Adrenal gland (tissue), 12 donors: Measurements from ENCODE around the gene MRPL21. TPM values are rescaled to one million over a fixed set of nuclear protein-coding genes. Genes with fewer than 3 reads are reported as not detected.

Experiments
- DNase-seq, 7 donors: peaks; one replicate each; pipeline ENCODE4 v3.0.0-alpha.2; 2019 to 2020
- H3K27ac ChIP-seq, 5 donors: fragments of 200-600 bp; sonication (generic) in 4 of 5; 1 replicate in 3 of 5; 2 replicates in 2 of 5; pipeline versions ENCODE4 v1.5.1 to v1.8.0; 2016 to 2020; ENCODE audit warnings: mild to moderate bottlenecking in 1 of 5
- H3K27me3 ChIP-seq: fragments of 200-600 bp; 2 replicates; pipeline ENCODE4 v1.8.0; 2021
- H3K36me3 ChIP-seq, 2 donors: fragments of 200-600 bp; replicated peaks in 1 of 2; 1 replicate in 1 of 2; 2 replicates in 1 of 2; pipeline versions ENCODE4 v1.5.1 to v1.8.0; 2018 to 2022
- H3K4me1 ChIP-seq, 2 donors: fragments of 200-600 bp; replicated peaks in 1 of 2; 1 replicate in 1 of 2; 2 replicates in 1 of 2; pipeline versions ENCODE4 v1.5.1 to v1.8.0; 2018 to 2021
- H3K4me3 ChIP-seq, 4 donors: fragments of 200-600 bp; sonication (generic) in 3 of 4; one replicate each; pipeline ENCODE4 v1.5.1; 2016 to 2018
- H3K9me3 ChIP-seq, 3 donors: fragments of 200-600 bp; sonication (generic) in 1 of 3; replicated peaks in 1 of 3; 1 replicate in 2 of 3; 2 replicates in 1 of 3; pipeline versions ENCODE4 v1.5.1 to v1.8.0; 2016 to 2021
- CTCF ChIP-seq, 6 experiments: fragments of 450-650 bp in 4 of 6; fragments of 200-600 bp in 2 of 6; sonication (generic) in 1 of 6; IDR thresholded peaks; 1 replicate in 5 of 6; 2 replicates in 1 of 6; pipeline versions ENCODE4 v1.5.1 to v1.8.0; 2016 to 2021; ENCODE audit warnings: antibody characterized with exemption in 6 of 6, mild to moderate bottlenecking in 2 of 6, moderate library complexity in 1 of 6
- POLR2A ChIP-seq, 2 donors: fragments of 450-650 bp; IDR thresholded peaks; one replicate each; pipeline ENCODE4 v1.6.1; 2017; ENCODE audit warnings: antibody characterized with exemption in 2 of 2, mild to moderate bottlenecking in 2 of 2, moderate library complexity in 1 of 2
- WGBS, 4 donors: extraction: QIAGEN DNeasy Blood & Tissue Kit in 2 of 4; methylation state at CpG; one replicate each; pipeline versions ENCODE4 v1.1.5 to v1.1.7; 2013 to 2017; 5-methylcytosine and 5-hydroxymethylcytosine counted together
- intact Hi-C, 2 donors: fragments of 100-400 bp; cut with DNase I; formaldehyde crosslinking; loops; one replicate each; pipeline versions ENCODE4 v1.14.1 to v1.15.0; 2022 to 2023
- polyA plus RNA-seq, 3 donors: library from polyadenylated mRNA; stranded (reverse); fragments of 200-250 nt in 2 of 3; fragments of 350-450 nt in 1 of 3; fragmentation: Illumina TruSeq in 1 of 3; extraction: RNeasy Lipid Tissue Mini Kit (QIAGEN cat#74804) in 1 of 3; gene quantifications; one replicate each; pipeline ENCODE4 v1.2.3, GENCODE V29; 2013 to 2014
- total RNA-seq, 9 donors: library from RNA; depleted of rRNA in 4 of 9; stranded (reverse); fragments of >200 nt in 4 of 9; fragments of 120-200 nt in 1 of 9; fragmentation: NEBNext Ultra II Directional in 1 of 9; extraction: Animal tissue kit (Norgen Biotek cat#: 25700) in 1 of 9; gene quantifications; one replicate each; pipeline versions ENCODE4 v1.1.0 to v1.2.4, GENCODE V29; 2013 to 2023
- donor health status: healthy with polysubstance abuse.
- donor health status: Bipolar disorder and iron deficiency.
- donor health status: DM: yes; HTN: yes; CAD: no.
- donor health status: DM: no; HTN: no; CAD: no.
- donor health status: DM: no; HTN: no; CAD: no.
- donor health status: DM: yes; HTN: yes; CAD: no.

Gene MRPL21
- total and polyA plus RNA-seq, 12 donors: 31.1 to 77.8 (median 47.4) TPM

- Histone ChIP-seq H3K4me3 (no peak overlapping the region), H3K36me3 (no peaks in the 10 kb centered on the region), H3K27ac (no peak overlapping the region), H3K4me1 (peaks cover 0 to 3% of the 10 kb centered on the region in 2 donors), H3K27me3 (no peaks in the 10 kb centered on the region), H3K9me3 (no peaks in the 10 kb centered on the region)
- no peak for DNase-seq
- TF ChIP-seq CTCF (IDR thresholded peaks at IDR 0.05) (no peak), POLR2A (IDR thresholded peaks at IDR 0.05) (no peak)
- 85 to 90% (median 86%) methylated on average over 7 to 17 of the region's 17 CpGs for WGBS, 4 donors
- intact Hi-C loops: no loop called here
Observed at GRCh38 chr11:68948935-68949334, 45.3 kb upstream of the MRPL21 start.

- H3K27ac ChIP-seq: no peak overlapping the region
- WGBS, 4 donors: 48 to 97% (median 68%) methylated on average over 2 of the region's 2 CpGs
Observed at GRCh38 chr11:68948496-68948895, 44.9 kb upstream of the MRPL21 start.

GRCh38 chr11:68947151-68947550 lies 43.5 kb upstream of the MRPL21 start:
- TF ChIP-seq CTCF (IDR thresholded peaks at IDR 0.05): no peak
- TF ChIP-seq POLR2A (IDR thresholded peaks at IDR 0.05): no peak
- no peak for DNase-seq
- intact Hi-C loops: no loop called here
- H3K27ac ChIP-seq: no peak overlapping the region
- WGBS, 4 donors: 73 to 81% (median 76%) methylated on average over 10 to 11 of the region's 11 CpGs
- H3K27me3 ChIP-seq: no peaks in the 10 kb centered on the region
- no peaks in the 10 kb centered on the region for H3K36me3 ChIP-seq
- no peak overlapping the region for H3K4me3 ChIP-seq
- H3K4me1 ChIP-seq: peaks cover 0 to 3% of the 10 kb centered on the region in 2 donors
- H3K9me3 ChIP-seq: no peaks in the 10 kb centered on the region

More at GRCh38 chr11:68948496-68948895, 44.9 kb upstream of the MRPL21 start:
- DNase-seq: no peak
- TF ChIP-seq POLR2A (IDR thresholded peaks at IDR 0.05) (no peak), CTCF (IDR thresholded peaks at IDR 0.05) (no peak)
- peaks cover 0 to 3% of the 10 kb centered on the region in 2 donors for H3K4me1 ChIP-seq
- H3K27me3 ChIP-seq: no peaks in the 10 kb centered on the region
- no peaks in the 10 kb centered on the region for H3K36me3 ChIP-seq
- no peak overlapping the region for H3K4me3 ChIP-seq
- H3K9me3 ChIP-seq: no peaks in the 10 kb centered on the region
- intact Hi-C loops: no loop called here

DNA sequence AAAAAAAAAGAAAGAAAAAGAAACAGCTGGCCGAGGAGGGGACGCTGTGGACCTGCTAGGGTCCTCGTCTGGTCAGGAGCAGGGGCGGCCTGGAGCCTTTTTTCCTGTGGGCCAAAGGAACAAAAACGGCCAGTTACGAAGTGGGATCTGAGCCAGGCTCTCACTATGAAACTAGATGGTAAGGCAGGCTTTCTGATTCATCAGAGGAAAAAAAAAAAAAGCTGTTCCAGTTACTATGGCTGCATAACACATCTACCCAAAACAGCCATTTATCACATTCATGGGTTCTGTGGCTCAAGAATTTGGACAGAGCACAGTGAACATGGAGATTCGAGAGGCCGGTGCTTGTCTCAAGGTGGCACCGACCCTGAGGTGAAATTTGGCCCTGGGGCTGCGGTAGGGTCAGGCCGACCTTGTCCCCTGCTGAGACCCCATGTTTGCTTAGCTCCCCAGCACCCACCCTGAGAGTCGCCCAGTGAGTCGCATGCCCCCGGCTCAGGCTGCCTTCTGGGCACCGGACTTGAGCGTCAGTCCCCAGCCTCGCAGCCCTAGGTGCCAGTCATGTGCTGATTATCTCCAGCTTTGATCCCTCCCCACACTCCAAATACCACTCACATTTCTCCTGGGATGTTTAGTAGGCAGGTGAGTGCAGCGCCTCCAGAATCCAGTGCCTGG lies 42.9 kb upstream of the MRPL21 start:
- H3K27me3 ChIP-seq: no peaks in the 10 kb centered on the region
- peaks cover 0 to 3% of the 10 kb centered on the region in 2 donors for H3K4me1 ChIP-seq
- H3K4me3 ChIP-seq: no peak overlapping the region
- no peak overlapping the region for H3K27ac ChIP-seq
- H3K9me3 ChIP-seq: no peaks in the 10 kb centered on the region
- WGBS, 4 donors: 15 to 45% (median 43%) methylated on average over 10 to 18 of the region's 18 CpGs
- intact Hi-C loops: no loop called here
- TF ChIP-seq POLR2A (IDR thresholded peaks at IDR 0.05) (no peak), CTCF (IDR thresholded peaks at IDR 0.05) (no peak)
- H3K36me3 ChIP-seq: no peaks in the 10 kb centered on the region
- DNase-seq: peak in 5 of 7 donors; percentile 34 to 48 (median 43)
